RWPE1 (cell line): ENCODE results near the gene EI24.

Source experiments
- CTCF ChIA-PET: fragments of 350-600 bp; sonication (Branson Sonifier 250); formaldehyde crosslinking; extraction: SDS; loops from one replicate; lab custom pipeline; 2021; lab: Yijun Ruan, JAX
- POLR2A ChIA-PET: fragments of 400-600 bp; formaldehyde crosslinking; extraction: SDS; loops from one replicate; lab custom pipeline; 2020; ENCODE audit warnings: antibody characterized with exemption; ENCODE audit not compliant: low non-redundant PET; lab: Yijun Ruan, JAX
- DNase-seq: peaks from one replicate; pipeline ENCODE4 v3.0.0; 2012; ENCODE audit warnings: low spot score
- H3K27ac ChIP-seq: fragments of 450-650 bp; 2 replicates; pipeline ENCODE4 v1.5.1; 2017
- TF ChIP-seq, protein P1 (sequence below): fragments of 450-650 bp; conservative IDR thresholded peaks from 2 replicates; pipeline ENCODE4 v1.5.1; 2017; ENCODE audit warnings: low read depth, mild to moderate bottlenecking

The EI24 gene

DNA sequence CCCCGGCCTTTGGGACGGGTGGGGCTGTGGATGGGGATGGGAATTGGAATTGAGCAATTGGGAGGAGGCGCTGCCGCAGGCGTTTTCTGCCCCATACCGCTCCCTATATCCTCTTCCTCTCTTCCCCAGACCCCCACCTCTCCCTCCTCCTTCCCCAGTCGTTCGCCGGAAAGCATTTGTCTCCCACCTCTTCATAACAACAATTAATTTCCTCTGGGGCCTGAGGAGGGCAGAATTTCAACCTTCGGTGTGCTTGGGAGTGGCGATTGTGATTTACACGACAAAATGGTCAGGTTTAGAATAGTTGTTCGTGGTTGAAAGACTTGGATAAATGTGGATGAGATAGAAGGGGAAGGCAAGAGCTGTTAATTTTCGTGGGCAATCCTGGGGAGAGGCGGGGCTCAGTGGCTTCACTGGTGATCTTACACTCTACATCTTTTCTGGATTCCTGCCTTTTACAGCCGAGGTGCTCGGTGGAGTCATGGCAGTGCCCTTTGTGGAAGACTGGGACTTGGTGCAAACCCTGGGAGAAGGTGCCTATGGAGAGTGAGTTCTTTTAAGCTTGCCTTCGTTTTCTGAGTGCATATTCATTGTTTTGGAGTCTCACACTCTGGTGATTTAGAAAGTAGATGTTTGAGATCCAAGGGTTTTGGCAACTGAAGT lies 57.1 kb downstream of the EI24 start:
- H3K27ac ChIP-seq = peak overlapping the region; percentile 96
- no peak for DNase-seq
- ChIA-PET POLR2A (no interaction called here), CTCF (interaction anchor here (1.0 kb wide), 1 partner anchor 9 kb away, joined by 4 read pairs; no protein-coding TSS in a partner anchor)
- TF ChIP-seq, protein P1, sequence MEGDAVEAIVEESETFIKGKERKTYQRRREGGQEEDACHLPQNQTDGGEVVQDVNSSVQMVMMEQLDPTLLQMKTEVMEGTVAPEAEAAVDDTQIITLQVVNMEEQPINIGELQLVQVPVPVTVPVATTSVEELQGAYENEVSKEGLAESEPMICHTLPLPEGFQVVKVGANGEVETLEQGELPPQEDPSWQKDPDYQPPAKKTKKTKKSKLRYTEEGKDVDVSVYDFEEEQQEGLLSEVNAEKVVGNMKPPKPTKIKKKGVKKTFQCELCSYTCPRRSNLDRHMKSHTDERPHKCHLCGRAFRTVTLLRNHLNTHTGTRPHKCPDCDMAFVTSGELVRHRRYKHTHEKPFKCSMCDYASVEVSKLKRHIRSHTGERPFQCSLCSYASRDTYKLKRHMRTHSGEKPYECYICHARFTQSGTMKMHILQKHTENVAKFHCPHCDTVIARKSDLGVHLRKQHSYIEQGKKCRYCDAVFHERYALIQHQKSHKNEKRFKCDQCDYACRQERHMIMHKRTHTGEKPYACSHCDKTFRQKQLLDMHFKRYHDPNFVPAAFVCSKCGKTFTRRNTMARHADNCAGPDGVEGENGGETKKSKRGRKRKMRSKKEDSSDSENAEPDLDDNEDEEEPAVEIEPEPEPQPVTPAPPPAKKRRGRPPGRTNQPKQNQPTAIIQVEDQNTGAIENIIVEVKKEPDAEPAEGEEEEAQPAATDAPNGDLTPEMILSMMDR = peak; percentile 42

DNA sequence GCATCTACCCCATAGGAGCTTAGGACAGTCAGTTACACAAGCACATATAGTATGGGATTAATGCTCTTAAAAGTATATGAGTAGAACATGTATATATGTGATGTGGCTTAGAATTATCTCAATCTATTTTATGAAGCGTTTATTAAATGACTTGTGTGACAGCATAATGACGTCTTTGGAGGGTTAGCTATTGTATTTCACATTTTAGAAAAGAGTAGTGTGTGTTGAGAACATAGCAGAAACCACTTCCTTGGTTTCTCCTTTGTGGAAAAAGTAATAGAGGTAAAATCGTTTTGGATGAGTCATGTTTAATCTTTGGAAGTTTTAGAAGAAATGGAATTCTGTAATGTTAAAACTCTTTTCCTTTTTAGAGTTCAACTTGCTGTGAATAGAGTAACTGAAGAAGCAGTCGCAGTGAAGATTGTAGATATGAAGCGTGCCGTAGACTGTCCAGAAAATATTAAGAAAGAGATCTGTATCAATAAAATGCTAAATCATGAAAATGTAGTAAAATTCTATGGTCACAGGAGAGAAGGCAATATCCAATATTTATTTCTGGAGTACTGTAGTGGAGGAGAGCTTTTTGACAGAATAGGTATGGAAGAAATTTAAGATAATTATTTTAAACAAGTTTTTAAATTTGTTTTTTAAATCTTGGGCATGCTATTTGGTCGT lies 58.1 kb downstream of the EI24 start:
- CTCF ChIA-PET = interaction anchor here (1.0 kb wide), 1 partner anchor 10 kb away, joined by 4 read pairs; no protein-coding TSS in a partner anchor
- no peak for DNase-seq
- H3K27ac ChIP-seq = no peak overlapping the region
- TF ChIP-seq, protein P1 = no peak
- POLR2A ChIA-PET = no interaction called here
